Inflammatory macrophage treated with lipopolysaccharide for 1 hour (primary cell): Measurements from ENCODE around the gene ALG12.

Source experiments
- DNase-seq, 2 donors: peaks; one replicate each; pipeline ENCODE4 v3.0.0-alpha.2; 2020 to 2022

The ALG12 gene

DNA sequence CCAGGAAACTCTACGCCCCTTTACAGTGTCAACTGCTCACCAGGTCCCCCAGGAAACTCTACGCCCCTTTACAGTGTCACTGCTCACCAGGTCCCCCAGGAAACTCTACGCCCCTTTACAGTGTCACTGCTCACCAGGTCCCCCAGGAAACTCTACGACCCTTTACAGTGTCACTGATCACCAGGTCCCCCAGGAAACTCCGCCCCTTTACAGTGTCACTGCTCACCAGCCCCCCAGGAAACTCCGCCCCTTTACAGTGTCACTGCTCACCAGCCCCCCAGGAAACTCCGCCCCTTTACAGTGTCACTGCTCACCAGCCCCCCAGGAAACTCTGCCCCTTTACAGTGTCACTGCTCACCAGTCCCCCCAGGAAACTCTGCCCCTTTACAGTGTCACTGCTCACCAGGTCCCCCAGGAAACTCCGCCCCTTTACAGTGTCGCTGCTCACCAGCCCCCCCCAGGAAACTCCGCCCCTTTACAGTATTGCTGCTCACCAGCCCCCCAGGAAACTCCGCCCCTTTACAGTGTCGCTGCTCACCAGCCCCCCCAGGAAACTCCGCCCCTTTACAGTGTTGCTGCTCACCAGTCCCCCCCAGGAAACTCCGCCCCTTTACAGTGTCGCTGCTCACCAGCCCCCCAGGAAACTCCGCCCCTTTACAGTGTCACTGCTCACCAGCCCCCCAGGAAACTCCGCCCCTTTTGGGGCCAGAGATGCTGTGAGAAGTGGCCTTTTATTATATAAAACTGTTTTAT, 27.0 kb upstream of the ALG12 start:
- DNase-seq: peak; percentile 43 to 62

DNA sequence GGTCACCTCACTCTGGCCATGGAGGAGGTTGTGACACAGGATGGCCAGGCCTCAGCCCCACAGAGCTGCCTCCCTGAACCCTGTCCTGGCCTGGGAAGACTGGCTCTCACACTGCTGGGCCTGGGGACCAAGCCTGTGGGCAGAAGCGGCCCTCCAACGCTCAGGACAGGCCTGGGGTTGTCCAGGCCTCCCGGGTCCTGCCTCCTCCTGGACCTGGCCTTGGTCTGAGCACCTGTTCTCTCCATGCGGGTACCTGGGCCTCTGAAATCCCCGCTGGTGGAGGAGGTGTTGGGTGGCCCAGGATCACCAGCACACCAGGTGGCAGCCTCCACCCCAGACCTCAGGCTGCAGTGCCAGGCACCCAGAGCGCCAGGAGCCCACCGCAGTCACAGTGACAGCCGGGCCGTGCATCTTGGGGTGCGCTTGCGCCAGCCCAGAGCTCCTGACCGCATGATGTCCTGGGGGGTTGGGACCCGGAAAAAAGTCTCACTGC, 26.2 kb upstream of the ALG12 start:
- DNase-seq: no peak

DNA sequence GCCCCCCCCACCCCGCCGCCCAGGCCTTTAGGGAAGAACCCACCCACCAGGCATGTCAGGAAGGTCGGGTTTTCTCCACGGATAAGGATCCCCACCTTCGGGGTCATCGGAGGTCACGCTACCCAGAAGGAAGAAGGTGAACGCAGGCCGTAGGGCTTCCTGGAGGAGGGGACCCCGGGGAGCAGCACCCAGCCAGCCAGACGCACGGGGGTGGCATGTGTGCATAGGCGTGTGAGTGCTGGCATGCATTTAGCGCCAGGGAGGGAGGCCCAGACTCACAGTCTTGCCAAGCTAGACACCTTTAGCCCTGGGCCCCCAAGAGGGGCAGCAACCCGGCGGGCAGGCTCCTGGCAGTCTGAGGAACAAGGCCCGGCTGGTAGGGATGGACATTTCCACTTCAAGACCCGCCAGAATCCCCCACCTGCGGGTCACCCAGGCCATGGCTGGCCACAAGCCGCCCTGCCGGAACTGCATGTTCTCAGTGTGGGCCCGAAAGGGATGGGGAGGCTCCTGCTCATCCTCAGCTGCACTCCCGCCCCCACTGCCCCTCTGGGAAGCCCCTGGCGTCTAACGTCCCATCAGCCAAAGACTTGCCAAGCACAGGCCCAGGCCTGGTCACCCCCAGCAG, 25.6 kb upstream of the ALG12 start:
- DNase-seq: no peak

DNA sequence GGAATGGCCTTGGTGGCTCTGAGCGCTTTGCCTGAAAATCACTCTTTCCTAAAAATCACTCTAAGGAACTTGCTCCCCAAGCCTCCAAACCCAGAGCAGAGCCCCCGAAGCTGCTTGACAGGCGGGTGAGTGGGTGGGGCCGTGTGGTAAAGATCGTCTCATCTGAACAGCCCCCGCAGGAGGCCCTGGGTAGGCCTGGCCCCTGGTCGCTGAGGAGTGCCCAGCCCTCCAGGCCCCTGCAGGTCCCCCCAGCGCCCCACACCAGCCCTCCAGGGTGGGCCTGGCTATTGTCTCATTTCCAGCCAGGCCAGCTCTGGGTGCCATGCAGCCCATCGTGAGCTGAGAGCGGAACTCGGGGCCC, 25.1 kb upstream of the ALG12 start:
- DNase-seq: no peak

DNA sequence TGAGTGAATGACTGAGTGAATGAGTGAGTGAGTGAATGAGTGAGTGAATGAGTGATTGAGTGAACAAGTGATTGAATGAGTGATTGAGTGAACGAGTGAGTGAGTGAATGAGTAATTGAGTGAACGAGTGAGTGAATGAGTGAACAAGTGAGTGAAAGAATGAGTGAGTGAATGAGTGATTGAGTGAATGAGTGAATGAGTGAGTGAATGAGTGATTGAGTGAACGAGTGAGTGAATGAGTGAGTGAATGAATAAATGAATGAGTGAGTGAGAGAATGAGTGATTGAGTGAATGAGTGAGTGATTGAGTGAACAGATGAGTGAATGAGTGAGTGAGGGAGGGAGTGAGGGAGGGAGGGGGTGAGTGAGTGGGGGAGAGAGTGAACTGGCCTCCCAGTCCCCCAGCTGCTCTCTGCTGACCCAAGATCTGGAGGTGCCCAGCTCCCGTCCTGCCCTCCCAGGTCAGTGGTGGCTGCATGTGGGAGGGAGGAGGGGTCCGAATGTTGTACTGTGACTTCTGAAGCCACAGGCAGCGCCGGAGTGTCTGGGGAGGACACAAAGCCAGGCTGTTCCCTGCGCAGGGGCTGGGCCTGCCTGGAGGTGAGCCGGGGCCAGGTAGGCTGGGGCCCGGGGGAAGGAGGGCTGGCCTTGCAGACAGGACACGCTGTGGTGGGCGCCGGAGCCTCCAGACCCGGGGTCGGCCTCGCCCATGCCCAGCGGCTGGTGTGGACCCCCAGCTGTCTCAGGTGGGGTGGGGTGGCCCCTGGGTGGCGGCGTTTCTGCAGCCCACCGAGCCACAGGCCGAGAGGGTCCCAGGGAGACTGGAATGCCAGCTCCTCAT, 24.5 kb upstream of the ALG12 start:
- no peak for DNase-seq

DNA sequence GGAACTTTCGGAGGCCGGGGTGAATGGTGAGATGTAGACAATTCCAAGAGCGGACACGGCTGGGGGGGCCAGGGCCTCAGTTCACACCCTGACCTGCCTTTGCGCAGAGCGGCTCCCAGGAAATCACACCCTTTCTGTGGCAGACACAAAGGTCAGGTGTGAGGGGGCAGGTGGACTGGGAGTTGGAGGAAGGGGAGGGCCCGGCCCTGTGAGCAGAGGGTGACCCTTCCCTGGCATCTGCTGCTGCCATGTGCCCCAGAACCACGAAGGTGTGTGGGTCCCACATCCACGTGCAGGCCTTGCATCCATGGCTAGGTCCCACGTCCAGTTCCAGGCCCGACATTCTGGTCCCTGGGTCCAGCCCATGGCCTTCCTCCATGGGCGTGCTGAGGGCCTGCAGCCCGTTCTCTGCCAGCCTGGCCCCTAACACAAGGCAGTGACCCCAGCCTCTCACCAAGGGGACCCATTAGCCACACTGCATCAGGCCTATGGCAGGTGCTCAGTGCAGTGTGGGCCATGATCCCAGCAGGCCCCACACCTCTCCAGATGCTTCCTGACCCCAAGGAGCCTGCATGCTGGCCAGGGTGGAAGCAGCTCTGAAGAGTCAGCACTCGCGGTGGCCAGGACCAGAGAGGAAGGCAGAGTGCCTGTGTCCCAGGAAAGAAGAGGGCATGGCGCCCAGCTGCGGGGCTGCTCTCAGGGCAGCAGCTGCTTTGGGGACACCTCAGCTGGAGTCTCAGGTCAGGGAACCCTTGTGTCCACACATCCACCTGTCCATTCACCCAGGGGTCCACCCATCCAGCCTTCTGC, 23.5 kb upstream of the ALG12 start:
- DNase-seq: no peak

DNA sequence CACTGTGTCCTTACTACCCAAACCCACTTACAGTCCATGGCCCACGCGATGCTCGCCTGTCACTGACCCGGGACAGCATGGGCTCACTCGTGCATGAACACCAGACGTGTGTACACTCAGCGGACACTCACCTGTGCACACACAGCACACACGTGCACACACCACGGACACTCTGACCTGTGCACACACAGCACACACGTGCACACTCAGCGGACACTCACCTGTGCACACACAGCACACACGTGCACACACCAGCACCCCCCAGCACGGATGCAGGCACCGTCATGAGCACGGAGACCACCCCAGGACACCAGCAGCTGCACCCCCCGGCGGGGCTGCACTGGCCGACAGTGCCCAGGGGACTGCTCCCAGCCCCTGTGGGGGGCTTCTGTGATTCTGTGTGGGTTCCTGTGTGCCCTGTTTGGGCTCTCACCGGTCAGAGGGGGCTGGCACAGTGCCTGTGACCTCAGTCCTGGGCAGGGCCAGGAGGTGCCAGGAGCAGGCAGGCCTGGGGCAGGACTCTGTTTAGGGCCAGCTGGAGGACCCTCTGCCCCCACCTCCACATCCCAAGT, 20.4 kb upstream of the ALG12 start:
- DNase-seq: no peak

DNA sequence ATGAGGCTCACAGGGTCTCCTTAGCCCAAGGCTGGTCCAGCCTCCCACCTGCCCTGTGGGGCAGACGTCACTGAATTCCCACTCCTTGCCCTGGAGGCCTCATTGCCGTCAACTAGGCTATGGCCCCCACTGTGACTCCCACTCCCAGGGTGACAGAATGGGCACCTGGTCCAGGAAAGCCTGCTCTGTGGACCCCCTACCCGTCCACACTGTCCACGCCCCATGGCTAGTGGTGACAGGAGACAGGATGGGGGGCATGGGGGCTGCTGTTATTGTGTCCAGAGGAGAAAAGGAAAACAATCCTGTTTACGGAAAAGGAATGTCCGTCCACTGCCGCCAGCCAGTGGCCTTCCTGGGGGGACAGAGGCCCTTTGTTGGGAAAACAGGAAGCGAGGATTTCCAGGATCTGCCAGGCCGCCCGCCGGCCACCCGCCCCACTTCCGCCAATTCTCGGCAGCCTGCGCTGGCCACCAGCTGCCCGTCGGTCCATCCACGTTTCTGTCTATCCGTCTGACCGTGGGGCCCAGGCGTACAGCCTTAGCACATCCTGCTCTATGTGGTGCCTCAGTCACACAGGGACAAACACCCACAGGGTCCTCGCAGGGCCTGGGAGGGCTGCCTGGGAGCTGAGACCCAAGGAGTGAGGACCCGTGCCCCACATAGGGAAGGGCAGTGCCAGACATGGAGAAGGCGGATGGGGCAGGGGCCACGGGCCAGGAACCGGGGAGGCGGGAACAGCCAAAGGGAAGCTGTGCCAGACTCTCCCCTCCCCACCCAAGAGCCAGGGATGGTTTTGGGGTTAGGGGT, 19.7 kb upstream of the ALG12 start:
- no peak for DNase-seq

DNA sequence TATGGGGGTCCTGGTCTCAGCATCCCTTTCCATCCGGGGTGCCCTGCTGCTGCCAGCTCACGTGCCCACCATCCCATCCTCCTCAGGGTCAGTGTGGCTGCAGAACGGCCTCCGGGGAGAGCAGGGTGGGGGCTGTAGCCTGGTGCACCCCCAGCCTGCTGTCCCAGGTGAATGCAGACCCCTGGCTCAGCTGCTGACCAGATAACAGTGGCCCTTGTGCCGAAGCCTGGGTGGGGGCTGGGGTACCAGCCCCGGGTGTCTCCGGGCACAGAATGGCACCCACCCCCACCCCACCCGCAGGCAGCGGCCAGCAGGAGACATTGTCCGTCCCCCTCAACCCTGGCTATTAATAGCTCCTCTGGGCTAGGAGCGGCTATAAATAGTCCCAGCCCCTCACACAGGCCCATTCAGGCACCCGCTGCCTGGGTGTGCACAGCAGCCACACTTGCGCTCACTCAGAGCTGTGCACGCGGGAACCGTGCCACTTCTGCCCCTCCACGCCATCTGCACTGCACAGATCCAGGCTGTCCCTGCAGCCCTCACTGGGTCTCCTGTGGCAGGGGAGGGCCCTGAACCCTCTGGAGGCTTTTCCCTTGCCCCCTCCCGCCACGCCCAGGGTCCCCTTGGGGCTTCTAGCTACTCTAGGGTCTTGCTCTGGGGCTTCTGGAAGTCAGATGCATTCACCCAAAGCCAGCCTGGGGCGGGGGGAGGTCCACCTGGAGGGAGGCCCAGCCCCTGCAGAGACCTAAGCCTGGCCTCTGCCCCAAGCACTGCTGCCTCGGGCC, 18.9 kb upstream of the ALG12 start:
- DNase-seq: no peak

DNA sequence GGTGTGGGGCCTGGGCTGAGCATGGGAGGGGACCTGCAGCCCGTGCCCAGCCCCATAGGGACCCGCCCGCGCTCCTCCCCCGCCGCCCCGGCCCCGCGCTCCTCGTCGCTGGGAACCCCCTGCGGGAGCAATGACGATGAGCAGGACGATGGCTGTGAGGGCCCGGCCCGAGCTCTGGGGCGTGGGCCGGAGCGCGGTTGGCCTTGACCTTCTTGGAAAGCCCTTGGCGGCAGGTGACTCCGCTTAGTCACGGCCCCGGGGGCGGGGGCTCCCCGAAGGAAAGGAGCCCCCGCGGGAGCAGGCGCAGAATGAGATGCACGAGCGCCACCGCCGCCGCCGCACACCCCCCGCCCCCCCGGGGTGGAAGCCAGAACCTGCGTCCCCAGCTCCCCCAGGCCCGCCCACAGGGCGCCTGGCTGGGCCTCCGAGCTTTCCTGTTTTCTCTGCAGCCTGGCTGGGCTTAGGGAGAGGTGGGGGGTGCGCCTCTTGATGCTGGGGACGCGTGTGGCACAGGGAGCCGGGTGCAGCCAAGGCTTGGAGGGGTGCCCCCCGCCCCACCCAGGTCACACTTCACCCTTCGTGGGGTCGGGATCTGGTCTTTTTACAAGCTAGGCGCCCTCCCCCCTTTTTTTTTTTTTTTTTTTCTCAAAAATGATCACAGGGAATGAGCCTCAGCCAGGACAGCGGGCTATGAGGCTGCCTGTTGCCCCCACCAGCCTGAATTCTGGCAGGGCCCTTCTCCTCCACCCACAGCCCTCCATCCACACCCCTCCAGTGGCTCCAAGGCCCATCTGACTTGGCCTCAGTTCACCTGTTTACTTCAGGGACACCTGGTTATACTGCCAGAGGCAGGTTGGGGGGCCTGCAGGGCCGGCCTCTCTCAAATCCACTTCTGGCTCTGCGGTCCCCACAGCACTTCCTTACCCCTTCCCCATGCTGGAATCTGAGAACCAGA, 18.1 kb upstream of the ALG12 start:
- DNase-seq: peak; percentile 99

DNA sequence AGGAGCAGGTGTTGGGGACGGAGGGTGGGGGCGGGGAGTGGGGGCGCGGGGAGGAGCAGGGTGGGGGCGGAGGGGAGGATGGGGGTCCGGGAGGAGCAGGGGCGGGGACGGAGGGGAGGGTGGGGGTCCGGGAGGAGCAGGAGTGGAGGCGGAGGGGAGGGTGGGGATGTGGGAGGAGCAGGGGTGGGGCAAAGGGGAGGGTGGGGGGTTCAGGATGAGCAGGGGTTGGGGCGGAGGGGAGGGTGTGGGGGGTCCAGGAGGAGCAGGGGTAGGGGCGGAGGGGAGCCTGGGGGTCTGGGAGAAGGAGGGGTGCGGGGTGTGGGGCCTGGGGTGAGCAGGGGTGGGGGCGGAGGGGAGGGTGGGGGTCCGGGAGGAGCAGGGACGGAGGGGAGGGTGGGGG, 17.3 kb upstream of the ALG12 start:
- peak in 1 of 2 donors; percentile 38 for DNase-seq

DNA sequence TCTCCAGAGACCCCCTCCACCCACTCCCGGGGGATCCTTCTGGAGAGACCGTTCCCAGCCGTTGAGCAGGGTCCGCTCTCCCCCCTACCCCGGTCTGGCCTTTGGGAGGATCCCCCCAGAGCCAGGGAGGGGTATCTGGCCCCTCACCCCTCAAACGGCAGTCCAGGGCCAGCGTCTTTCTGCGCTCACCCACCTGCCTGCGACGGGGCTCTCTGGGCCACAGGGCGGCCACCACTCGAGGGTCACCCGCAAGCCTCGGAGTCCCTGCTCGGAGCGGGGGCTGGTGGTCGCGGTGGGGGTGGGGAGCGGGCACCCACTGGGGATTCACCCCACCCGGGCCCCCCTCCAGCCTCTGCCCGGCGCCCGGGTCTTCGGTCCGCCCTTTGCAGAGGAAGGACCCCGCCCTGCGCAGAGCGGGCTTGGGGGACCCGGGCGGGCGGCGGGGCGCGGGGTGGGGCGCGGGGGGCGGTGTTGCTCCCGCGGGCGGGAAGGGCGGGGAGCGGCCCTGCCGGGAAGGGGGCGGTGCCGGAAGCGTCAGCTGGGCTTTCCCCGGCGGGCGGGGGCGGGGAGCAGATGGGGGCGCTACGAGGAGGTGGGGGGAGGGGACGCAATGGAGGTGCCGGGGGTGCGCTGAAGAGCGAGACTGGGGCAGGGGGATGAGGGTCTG, 16.8 kb upstream of the ALG12 start:
- peak; percentile 68 to 88 for DNase-seq

DNA sequence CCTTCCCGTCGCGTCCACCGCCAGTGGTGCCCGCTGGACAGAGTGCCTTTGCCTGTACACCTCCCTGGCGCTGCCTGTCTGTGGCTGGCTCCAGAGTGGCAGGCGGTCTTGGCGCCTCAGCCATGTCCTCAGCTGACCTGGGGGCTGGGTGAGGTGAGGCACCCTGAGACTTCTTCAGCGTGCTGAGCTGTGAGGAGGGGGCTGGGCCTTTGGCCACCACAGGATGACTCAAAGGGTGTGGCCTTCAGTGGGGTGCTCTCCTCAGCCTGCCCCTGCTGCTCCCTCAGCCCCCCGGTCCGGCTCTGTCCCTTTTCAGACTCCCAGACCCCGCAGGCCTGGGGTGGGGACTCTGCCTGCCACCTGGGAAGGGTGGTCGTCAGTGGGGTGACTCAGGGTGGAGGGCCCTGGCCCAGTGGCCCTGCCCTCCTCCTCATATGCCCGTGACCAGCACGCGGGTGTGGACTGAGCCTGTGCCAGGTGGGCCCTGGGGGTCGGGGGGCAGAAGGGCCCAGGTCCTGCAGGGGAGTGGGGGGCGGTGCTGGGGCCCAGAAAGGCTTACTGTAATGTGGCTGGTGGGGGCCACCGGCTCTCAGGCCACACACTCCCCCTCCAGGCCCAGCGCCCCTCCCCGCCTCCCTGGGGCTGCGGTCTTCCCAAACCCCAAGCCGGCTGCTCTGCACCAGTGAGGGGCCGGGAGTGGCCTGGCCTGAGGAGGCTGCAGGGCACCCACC, 16.1 kb upstream of the ALG12 start:
- peak; percentile 23 to 44 for DNase-seq

DNA sequence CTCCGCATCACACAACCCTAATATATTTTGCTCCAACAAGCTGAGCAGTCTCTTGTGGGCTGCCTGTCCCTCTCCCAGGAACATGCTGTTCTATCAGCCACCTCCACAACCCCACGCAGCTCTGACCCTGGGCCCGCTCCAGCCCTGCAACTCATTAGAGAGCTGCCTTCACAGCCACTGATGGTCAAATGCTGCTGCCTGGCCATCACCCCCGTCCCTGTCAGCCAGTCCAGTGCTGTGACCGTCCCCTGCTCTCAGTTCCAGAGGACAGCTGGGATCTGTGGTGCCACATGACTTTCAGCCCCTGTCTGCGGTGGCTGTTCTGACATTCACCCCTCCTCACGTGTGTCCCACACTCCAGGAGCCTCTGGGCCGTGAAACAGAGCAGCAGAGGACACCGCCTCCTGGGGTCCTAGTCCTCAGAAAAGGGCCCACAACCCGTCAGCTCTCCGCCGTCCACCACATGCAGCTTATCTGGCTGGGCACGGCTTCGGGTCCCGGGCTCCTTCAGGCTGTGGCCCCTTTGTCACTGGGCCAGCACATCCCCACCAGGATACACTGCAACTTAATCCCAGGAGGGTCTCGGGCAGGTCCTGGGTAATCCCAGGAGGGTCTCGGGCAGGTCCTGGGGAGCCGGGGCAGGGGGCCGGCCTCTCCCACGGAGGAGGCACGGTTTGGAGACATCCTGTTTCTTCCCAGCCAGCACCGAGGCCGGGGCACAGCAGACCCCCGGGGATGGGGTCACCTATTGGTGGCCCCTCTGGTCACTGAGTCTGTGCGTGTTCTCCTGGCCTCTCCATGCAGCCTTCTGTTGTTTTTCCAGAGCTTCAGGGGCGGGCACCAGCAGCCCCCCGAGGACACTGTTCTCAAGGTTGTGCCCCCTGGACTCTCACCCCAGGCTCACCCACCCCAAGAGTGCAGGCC, 15.3 kb upstream of the ALG12 start:
- no peak for DNase-seq

DNA sequence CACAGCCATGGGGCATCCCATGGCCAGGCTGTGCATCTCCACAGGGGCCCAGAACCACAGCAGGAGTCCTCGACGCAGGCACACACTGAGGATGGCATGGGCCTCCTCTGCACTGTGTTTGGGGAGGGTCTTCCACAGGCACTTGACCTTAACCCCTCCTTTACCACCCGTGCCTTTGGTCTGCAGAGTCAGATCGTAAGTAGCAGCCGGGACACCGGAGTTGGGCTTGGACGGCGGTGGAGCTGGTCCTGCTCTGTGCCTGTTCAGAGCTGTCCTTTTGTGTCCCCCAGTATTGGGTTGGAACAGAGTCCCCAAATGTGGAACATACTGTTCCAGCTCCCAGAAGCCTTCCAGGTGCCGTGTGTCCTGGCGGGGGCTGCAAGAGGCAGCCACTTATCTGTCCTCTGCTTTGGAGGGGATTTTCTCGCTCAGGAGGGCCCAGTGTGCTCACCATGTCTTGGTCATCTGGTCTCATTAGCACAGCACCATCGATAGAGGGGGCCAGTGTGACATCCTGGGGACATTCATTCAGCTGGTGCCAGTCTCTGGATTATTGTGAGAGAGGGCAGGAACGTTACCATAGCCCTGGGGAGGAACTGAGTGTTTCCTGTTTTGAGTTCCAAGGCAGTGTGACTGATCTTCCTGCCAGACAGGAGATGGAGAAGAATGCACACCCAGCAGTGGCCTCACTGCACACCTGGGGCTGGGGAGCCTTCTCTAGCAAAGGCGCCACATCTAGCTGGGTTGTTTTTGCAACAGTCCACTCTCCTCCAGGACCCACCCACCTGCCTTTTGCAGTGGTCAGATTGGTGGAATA, 12.6 kb upstream of the ALG12 start:
- peak; percentile 88 to 90 for DNase-seq

DNA sequence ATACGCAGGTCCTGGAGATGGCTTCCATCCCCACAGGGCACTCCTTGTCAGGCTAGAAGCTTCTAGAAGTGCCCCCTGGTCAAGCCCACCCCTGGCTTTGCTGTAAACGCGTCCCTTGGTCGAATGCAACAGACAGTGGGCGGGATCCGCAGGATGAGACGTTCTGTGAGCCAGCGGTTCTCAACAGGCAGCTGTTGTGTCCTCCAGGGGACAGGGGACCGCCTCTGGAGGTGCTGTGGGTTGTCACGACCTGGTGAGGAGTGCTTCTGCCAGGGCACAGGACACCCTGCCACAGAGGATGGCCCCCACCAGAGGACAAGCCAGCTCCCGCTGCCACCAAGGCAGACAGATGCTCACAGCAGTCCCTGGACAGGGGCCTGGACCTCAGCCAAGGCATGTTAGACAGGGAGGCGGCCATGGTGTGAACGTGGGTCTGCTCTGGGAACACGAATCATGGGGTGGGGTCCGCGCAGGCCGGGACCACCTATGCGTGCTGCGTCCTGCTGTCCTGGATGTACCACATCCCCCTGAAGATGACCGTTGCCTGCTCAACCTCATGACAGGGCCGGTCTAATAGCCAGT, 11.8 kb upstream of the ALG12 start:
- no peak for DNase-seq
